ENCODE results near the gene TUBB2B. TPM values are rescaled to one million over a fixed set of nuclear protein-coding genes. Genes with fewer than 3 reads are reported as not detected.

Gene TUBB2B
- total and polyA plus RNA-seq, 9 donors = 0.67 to 3.6 (median 1.1) TPM

GRCh38 chr6:3217286-3217685 is 10.2 kb downstream of the TUBB2B start:
- Histone ChIP-seq H3K27me3 (no peaks in the 10 kb centered on the region), H3K9me3 (no peaks in the 10 kb centered on the region), H3K4me3 (no peak overlapping the region), H3K27ac (no peak overlapping the region), H3K4me1 (ENCODE audit: insufficient read depth) (no peaks in the 10 kb centered on the region), H3K36me3 (no peaks in the 10 kb centered on the region)
- 90 to 100% (median 90%) methylated on average over 2 of the region's 2 CpGs for WGBS, 3 donors
- intact Hi-C loops (cut with DNase I) = loop anchor here in 1 of 4 donors (10.0 kb wide), 1 partner anchor 52 kb away; no protein-coding TSS in a partner anchor
- DNase-seq = no peak
- TF ChIP-seq EP300 (IDR thresholded peaks at IDR 0.05) (no peak), POLR2A (IDR thresholded peaks at IDR 0.05) (no peak), CTCF (IDR thresholded peaks at IDR 0.05) (no peak)

- DNase-seq = no peak
- no peaks in the 10 kb centered on the region for H3K27me3 ChIP-seq
- no peaks in the 10 kb centered on the region for H3K4me1 ChIP-seq (ENCODE audit: insufficient read depth)
- no peaks in the 10 kb centered on the region for H3K9me3 ChIP-seq
- H3K4me3 ChIP-seq = no peak overlapping the region
- no peak for TF ChIP-seq POLR2A (IDR thresholded peaks at IDR 0.05)
- TF ChIP-seq CTCF (IDR thresholded peaks at IDR 0.05) = no peak
- no peak for TF ChIP-seq EP300 (IDR thresholded peaks at IDR 0.05)
- intact Hi-C loops (cut with DNase I) = loop anchor here in 1 of 4 donors (10.0 kb wide), 1 partner anchor 50 kb away; no protein-coding TSS in a partner anchor
- no peaks in the 10 kb centered on the region for H3K36me3 ChIP-seq
- WGBS, 3 donors = 2 to 14% (median 5%) methylated on average over 3 of the region's 3 CpGs
- no peak overlapping the region for H3K27ac ChIP-seq
Measured at GRCh38 chr6:3214898-3215297, 12.6 kb downstream of the TUBB2B start.

DNA sequence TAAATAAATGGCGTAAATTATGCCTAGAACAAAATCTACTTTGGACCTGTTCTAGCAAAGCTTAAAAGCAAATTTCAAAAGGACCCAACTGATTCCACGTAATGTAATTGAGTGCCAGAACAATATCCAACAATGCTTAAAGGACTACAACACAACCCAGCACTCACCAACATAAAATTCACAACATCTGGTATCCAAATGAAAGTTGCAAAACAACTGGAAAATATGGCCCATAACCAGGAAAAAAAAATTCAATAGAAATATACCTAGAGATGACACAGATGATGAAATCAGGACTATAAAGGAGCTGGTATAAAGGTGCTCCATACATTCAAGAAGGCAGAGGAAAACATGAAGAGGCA is 14.1 kb downstream of the TUBB2B start:
- intact Hi-C loops (cut with DNase I) = loop anchor here in 1 of 4 donors (10.0 kb wide), 1 partner anchor 49 kb away; no protein-coding TSS in a partner anchor
- Histone ChIP-seq H3K4me3 (no peak overlapping the region), H3K36me3 (no peaks in the 10 kb centered on the region), H3K27ac (no peak overlapping the region), H3K27me3 (no peaks in the 10 kb centered on the region), H3K9me3 (no peaks in the 10 kb centered on the region), H3K4me1 (ENCODE audit: insufficient read depth) (no peaks in the 10 kb centered on the region)
- no peak for TF ChIP-seq EP300 (IDR thresholded peaks at IDR 0.05)
- no peak for TF ChIP-seq CTCF (IDR thresholded peaks at IDR 0.05)
- no peak for TF ChIP-seq POLR2A (IDR thresholded peaks at IDR 0.05)
- 86 to 94% (median 93%) methylated on average over 2 of the region's 2 CpGs for WGBS, 3 donors
- no peak for DNase-seq

DNA sequence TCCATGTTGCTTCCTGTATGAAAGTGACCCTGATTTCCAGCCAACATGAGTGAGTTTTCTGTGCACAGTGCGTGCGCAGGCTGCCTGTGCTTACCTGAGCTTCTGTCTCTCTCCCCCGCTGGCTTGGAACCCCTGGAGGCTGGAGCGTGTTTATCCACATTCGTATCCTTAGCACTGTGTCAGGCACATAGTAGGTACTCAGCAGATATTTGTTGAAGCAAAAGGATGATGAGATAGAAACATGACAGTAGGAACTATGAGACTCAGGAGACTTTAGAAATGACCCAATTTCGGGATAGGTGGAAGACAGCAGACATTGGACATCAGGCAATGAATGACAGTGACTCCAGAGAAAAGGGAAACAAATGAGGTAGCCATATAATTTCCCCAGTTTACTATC is 15.2 kb downstream of the TUBB2B start:
- TF ChIP-seq CTCF (IDR thresholded peaks at IDR 0.05) (no peak), POLR2A (IDR thresholded peaks at IDR 0.05) (no peak), EP300 (IDR thresholded peaks at IDR 0.05) (no peak)
- H3K4me3 ChIP-seq = no peak overlapping the region
- no peaks in the 10 kb centered on the region for H3K4me1 ChIP-seq (ENCODE audit: insufficient read depth)
- H3K9me3 ChIP-seq = no peaks in the 10 kb centered on the region
- no peak overlapping the region for H3K27ac ChIP-seq
- intact Hi-C loops (cut with DNase I) = loop anchor here in 1 of 4 donors (10.0 kb wide), 1 partner anchor 47 kb away; no protein-coding TSS in a partner anchor
- DNase-seq = no peak
- WGBS, 3 donors = 93 to 97% (median 96%) methylated on average over 6 of the region's 6 CpGs
- no peaks in the 10 kb centered on the region for H3K36me3 ChIP-seq
- no peaks in the 10 kb centered on the region for H3K27me3 ChIP-seq
